Stomach smooth muscle (tissue), 2 donors: ENCODE data around the gene PSME3.
"Not testable (repeated sequence)": the region's sequence is repeated elsewhere in the genome, so short reads cannot be mapped to it uniquely, and the experiment has no call there.

ENCODE experiments used
- H3K27ac ChIP-seq: one replicate; pipeline ENCODE4 v1.7.0; 2013; ENCODE audit warnings: mild to moderate bottlenecking, low read length, inconsistent platforms
- H3K27me3 ChIP-seq, 2 donors: one replicate each; pipeline ENCODE4 v1.7.0; 2013; ENCODE audit warnings: low read length in 2 of 2; ENCODE audit not compliant: insufficient read depth in 2 of 2, control insufficient read depth in 1 of 2
- H3K36me3 ChIP-seq, 2 donors: one replicate each; pipeline ENCODE4 v1.7.0; 2013; ENCODE audit warnings: low read length in 2 of 2; ENCODE audit not compliant: control insufficient read depth in 2 of 2, insufficient read depth in 2 of 2
- H3K4me1 ChIP-seq: one replicate; pipeline ENCODE4 v1.7.0; 2013; ENCODE audit warnings: low read length; ENCODE audit not compliant: control insufficient read depth, insufficient read depth
- H3K4me3 ChIP-seq, 2 donors: one replicate each; pipeline ENCODE4 v1.7.0; 2013; ENCODE audit warnings: low read length in 2 of 2
- H3K9ac ChIP-seq, 2 donors: one replicate each; pipeline ENCODE4 v1.7.0; 2013; ENCODE audit warnings: low read length in 2 of 2, mild to moderate bottlenecking in 1 of 2
- H3K9me3 ChIP-seq, 2 donors: one replicate each; pipeline ENCODE4 v1.7.0; 2013; ENCODE audit warnings: low read length in 2 of 2; ENCODE audit not compliant: control insufficient read depth in 2 of 2
- donor health status: healthy.
- donor health status: Pancreatic carcinoma.

PSME3 gene

GRCh38 chr17:42851371-42852240 is 18.4 kb downstream of the PSME3 start:
- Histone ChIP-seq H3K4me1 (peaks cover 48% of the 10 kb centered on the region), H3K9ac (peak overlapping the region; percentile 86 to 91), H3K4me3 (peak overlapping the region; percentile 89 to 93), H3K27ac (peak overlapping the region; percentile 98), H3K36me3 (peaks cover 9 to 11% of the 10 kb centered on the region in 2 donors)
- not testable (repeated sequence) for H3K9me3 ChIP-seq, H3K27me3 ChIP-seq

DNA sequence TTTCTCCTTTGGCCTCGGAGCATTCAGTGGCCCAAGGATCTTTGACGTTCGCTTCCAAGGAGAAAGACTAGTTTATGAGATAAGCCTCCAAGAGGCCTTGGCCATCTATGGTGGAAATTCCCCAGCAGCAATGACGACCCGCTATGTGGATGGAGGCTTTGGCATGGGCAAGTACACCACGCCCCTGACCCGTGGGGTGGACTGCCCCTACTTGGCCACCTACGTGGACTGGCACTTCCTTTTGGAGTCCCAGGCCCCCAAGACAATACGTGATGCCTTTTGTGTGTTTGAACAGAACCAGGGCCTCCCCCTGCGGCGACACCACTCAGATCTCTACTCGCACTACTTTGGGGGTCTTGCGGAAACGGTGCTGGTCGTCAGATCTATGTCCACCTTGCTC is 19.2 kb downstream of the PSME3 start:
- Histone ChIP-seq H3K4me1 (peaks cover 55% of the 10 kb centered on the region), H3K27me3 (no peaks in the 10 kb centered on the region), H3K9ac (peak overlapping the region; percentile 86 to 97), H3K27ac (peak overlapping the region; percentile 98), H3K4me3 (peak overlapping the region; percentile 89 to 93), H3K36me3 (peaks cover 9 to 18% of the 10 kb centered on the region in 2 donors), H3K9me3 (no peaks in the 10 kb centered on the region)

DNA sequence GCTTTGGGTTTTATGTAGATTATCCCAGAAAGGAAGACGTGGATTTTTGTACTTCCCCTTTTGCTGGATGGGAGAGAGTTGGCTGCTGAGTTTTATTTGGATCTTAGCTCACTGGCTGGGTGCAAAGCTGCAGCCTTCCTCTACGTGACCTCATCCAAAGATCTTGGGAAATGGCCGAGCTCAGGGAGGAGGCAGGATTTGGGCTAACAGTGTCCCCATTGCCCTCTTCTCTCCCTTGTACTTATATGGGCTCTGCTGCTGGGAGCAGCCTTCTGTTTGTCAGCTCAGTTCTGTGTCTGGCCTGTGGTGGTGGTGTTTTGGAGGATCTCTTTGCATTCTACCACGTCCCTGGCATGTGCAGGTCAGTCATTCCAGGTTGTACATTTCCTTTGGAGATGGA is 19.8 kb downstream of the PSME3 start:
- Histone ChIP-seq H3K9me3 (no peaks in the 10 kb centered on the region), H3K4me3 (peak overlapping the region; percentile 89 to 93), H3K9ac (peak overlapping the region; percentile 86 to 97), H3K36me3 (peaks cover 9 to 18% of the 10 kb centered on the region in 2 donors), H3K4me1 (peaks cover 55% of the 10 kb centered on the region), H3K27me3 (no peaks in the 10 kb centered on the region), H3K27ac (peak overlapping the region; percentile 98)

GRCh38 chr17:42853597-42853967 is 20.4 kb downstream of the PSME3 start:
- H3K4me1 ChIP-seq, result peaks cover 55% of the 10 kb centered on the region
- H3K27me3 ChIP-seq, result no peaks in the 10 kb centered on the region
- H3K9ac ChIP-seq, result peak overlapping the region; percentile 86 to 97
- H3K9me3 ChIP-seq, result no peaks in the 10 kb centered on the region
- H3K27ac ChIP-seq, result peak overlapping the region; percentile 98
- peak overlapping the region; percentile 89 to 93 for H3K4me3 ChIP-seq
- H3K36me3 ChIP-seq, result peaks cover 9 to 24% of the 10 kb centered on the region in 2 donors

DNA sequence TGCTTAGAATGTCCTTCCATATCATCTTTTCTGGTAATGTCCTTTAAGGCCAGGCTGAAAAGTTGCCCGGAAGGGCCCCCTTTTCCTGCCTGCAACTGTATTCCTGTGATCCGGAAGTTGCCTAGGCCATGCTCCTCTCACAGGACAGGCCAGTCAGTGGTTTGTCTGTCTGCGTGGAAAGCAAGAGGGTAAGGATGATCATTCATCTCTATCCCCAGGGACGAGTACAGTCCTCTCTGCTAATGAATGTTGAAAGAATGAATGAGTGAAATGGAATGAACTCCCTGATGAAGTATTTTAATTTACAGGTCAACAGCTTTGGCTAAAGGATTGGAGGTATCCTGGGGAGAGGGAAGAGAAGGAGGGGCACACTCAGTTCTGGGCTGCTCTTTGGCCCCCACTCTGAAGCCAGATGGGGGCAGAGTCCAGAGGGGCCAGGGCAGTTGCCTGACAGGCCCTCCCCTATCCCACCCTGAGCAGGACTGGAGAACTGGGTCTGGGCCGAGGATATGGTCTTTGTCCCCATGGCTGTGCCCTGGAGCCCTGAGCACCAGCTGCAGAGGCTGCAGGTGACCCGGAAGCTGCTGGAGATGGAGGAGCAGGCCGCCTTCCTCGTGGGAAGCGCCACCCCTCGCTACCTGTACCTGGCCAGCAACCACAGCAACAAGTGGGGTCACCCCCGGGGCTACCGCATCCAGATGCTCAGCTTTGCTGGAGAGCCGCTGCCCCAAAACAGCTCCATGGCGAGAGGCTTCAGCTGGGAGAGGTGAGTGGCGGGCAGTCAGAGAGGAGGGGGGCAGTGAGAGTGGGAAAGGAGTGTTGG is 21.0 kb downstream of the PSME3 start:
- H3K4me3 ChIP-seq, result peak overlapping the region; percentile 89 to 93
- peaks cover 9 to 25% of the 10 kb centered on the region in 2 donors for H3K36me3 ChIP-seq
- peaks cover 52% of the 10 kb centered on the region for H3K4me1 ChIP-seq
- H3K27ac ChIP-seq, result peak overlapping the region; percentile 98
- H3K9me3 ChIP-seq, result no peaks in the 10 kb centered on the region
- no peaks in the 10 kb centered on the region for H3K27me3 ChIP-seq
- H3K9ac ChIP-seq, result peak overlapping the region; percentile 86 to 97

GRCh38 chr17:42855048-42855596 is 21.9 kb downstream of the PSME3 start:
- Histone ChIP-seq H3K4me3 (peak overlapping the region; percentile 51 to 93), H3K27me3 (no peaks in the 10 kb centered on the region), H3K36me3 (peaks cover 9 to 25% of the 10 kb centered on the region in 2 donors), H3K9ac (peak overlapping the region; percentile 27 to 36), H3K9me3 (no peaks in the 10 kb centered on the region), H3K4me1 (peaks cover 43% of the 10 kb centered on the region), H3K27ac (peak overlapping the region; percentile 46)

DNA sequence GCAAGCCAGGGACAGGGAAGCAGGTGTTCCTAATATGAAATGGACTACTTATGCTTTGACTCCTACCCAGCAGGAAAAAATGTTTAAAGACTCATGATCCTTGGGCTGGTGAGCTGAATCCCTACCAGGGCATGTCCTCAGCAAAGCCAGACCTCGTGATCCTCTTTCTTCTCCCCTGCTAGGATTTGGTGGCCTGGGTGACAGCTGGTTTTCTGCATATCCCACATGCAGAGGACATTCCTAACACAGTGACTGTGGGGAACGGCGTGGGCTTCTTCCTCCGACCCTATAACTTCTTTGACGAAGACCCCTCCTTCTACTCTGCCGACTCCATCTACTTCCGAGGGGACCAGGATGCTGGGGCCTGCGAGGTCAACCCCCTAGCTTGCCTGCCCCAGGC is 22.9 kb downstream of the PSME3 start:
- Histone ChIP-seq H3K36me3 (peaks cover 9 to 25% of the 10 kb centered on the region in 2 donors), H3K9ac (peak overlapping the region in 1 of 2 donors; percentile 13), H3K4me3 (peak overlapping the region in 1 of 2 donors; percentile 93), H3K27ac (peak overlapping the region; percentile 46), H3K4me1 (peaks cover 36% of the 10 kb centered on the region)
- not testable (repeated sequence) for H3K27me3 ChIP-seq, H3K9me3 ChIP-seq

- H3K4me3 ChIP-seq, H3K27me3 ChIP-seq, H3K9me3 ChIP-seq: not testable (repeated sequence)
- Histone ChIP-seq H3K4me1 (peaks cover 36% of the 10 kb centered on the region), H3K36me3 (peaks cover 9 to 25% of the 10 kb centered on the region in 2 donors), H3K9ac (peak overlapping the region in 1 of 2 donors; percentile 13), H3K27ac (peak overlapping the region; percentile 31)
Measured at GRCh38 chr17:42856516-42856915, 23.3 kb downstream of the PSME3 start.

DNA sequence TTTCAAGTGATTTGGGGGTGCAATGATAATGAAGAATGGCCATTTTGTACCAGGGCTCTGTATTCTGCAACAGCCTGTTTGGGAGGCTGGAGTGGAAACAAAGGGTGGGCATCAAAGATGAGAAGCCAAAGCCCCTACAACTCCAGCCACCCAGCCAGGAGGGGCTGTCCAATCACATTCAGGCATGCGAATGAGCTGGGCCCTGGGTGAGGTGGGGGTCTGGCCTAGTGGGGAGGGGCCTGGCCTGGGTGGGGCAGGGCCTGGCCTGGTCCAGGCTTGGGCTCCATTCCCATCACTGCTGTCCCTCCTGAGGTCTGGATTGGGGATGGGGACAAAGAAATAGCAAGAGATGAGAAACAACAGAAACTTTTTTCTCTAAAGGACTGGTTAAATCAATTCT is 24.2 kb downstream of the PSME3 start:
- H3K9ac ChIP-seq, result no peak overlapping the region

GRCh38 chr17:42865638-42866094 is 32.5 kb downstream of the PSME3 start:
- Histone ChIP-seq H3K27ac (no peak overlapping the region), H3K9ac (no peak overlapping the region), H3K4me3 (no peak overlapping the region)

More for the DNA sequence above, 24.2 kb downstream of the PSME3 start:
- H3K36me3 ChIP-seq, result peaks cover 9 to 25% of the 10 kb centered on the region in 2 donors
- no peaks in the 10 kb centered on the region for H3K27me3 ChIP-seq
- H3K4me1 ChIP-seq, result peaks cover 34% of the 10 kb centered on the region
- H3K27ac ChIP-seq, result no peak overlapping the region
- H3K9me3 ChIP-seq, result no peaks in the 10 kb centered on the region
- H3K4me3 ChIP-seq, result no peak overlapping the region

More at GRCh38 chr17:42865638-42866094, 32.5 kb downstream of the PSME3 start:
- no peaks in the 10 kb centered on the region for H3K9me3 ChIP-seq
- H3K4me1 ChIP-seq, result peaks cover 4% of the 10 kb centered on the region
- no peaks in the 10 kb centered on the region for H3K27me3 ChIP-seq
- H3K36me3 ChIP-seq, result peaks cover 3 to 13% of the 10 kb centered on the region in 2 donors
